ENCODE results near the gene GALNT17. TPM values are rescaled to one million over a fixed set of nuclear protein-coding genes. Genes with fewer than 3 reads are reported as not detected.
A peak's percentile ranks its signal among the peaks of the same experiment; 100 is the strongest.

The GALNT17 gene
- total RNA-seq, 6 donors from 2014 or later: 5.3 to 26.2 (median 10.1) TPM

DNA sequence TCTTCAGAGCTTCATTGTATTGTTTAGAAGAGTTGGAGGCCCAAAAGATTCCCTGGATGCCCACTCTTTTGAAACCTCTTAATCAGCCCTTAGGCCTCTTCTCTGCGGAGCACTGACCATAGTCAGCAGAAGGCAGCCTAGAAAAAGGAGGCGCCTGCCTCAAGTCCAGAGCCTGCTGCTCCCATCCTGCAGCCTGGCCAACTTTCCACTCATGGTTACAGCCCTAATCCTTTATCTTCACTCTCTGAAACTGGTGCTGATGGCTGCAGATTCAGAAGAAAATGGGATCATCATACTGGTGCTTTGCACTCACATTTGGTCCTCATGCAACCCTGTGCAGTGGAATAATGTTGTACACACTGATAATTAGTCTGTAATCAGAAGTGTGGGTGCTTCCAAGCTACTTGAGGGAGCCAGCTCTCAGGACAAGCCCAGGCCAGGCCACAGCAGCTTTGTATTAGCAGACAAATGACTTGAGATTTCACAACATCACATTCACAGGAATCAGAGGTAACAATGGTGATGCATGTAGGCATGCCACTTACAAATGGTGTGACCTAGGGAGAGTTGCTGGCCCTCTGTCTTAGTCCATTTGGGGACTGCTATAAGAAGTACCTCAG is 272.9 kb downstream of the GALNT17 start:
- Histone ChIP-seq H3K9me3 (peaks cover 0 to 9% (median 0%) of the 10 kb centered on the region in 4 donors), H3K27ac (no peak overlapping the region), H3K27me3 (no peaks in the 10 kb centered on the region), H3K4me3 (no peak overlapping the region), H3K36me3 (no peaks in the 10 kb centered on the region), H3K4me1 (no peaks in the 10 kb centered on the region)
- WGBS, 2 donors: 83 to 84% methylated on average over 1 to 2 of the region's 2 CpGs
- TF ChIP-seq EP300 (IDR thresholded peaks at IDR 0.05) (no peak), POLR2AphosphoS5 (IDR thresholded peaks at IDR 0.05) (no peak), POLR2A (IDR thresholded peaks at IDR 0.05) (no peak)
- TF ChIP-seq, protein P1, sequence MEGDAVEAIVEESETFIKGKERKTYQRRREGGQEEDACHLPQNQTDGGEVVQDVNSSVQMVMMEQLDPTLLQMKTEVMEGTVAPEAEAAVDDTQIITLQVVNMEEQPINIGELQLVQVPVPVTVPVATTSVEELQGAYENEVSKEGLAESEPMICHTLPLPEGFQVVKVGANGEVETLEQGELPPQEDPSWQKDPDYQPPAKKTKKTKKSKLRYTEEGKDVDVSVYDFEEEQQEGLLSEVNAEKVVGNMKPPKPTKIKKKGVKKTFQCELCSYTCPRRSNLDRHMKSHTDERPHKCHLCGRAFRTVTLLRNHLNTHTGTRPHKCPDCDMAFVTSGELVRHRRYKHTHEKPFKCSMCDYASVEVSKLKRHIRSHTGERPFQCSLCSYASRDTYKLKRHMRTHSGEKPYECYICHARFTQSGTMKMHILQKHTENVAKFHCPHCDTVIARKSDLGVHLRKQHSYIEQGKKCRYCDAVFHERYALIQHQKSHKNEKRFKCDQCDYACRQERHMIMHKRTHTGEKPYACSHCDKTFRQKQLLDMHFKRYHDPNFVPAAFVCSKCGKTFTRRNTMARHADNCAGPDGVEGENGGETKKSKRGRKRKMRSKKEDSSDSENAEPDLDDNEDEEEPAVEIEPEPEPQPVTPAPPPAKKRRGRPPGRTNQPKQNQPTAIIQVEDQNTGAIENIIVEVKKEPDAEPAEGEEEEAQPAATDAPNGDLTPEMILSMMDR (IDR thresholded peaks at IDR 0.05): no peak
- ATAC-seq (ENCODE audit: low FRiP score in 2 of 2): peak in 1 of 2 donors; percentile 11
- DNase-seq: no peak

DNA sequence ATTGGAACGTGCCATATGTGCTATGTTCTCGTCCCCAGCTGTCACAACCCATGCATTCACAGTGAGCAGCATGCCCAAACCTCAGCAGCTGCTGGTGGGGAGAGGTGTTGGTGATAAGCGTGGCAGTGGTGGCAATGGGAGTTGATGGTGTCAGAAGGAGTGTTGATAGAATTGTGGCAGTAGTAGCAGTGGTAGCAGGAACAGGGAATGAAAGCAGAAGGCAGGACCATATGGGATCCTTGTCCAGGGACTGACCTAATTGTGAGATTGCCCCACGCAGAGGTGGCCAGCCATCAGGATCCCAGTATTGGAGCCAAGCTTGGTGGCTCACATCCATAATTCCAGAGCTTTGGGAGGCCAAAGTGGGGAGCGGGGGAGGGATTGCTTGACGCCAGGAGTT is 276.3 kb downstream of the GALNT17 start:
- ATAC-seq (ENCODE audit: low FRiP score in 2 of 2) (peak; percentile 29 to 32), DNase-seq (no peak)
- H3K4me3 ChIP-seq: no peak overlapping the region
- TF ChIP-seq, protein P1 (IDR thresholded peaks at IDR 0.05): no peak
- TF ChIP-seq EP300 (IDR thresholded peaks at IDR 0.05): no peak
- peak; percentile 76 for TF ChIP-seq POLR2AphosphoS5 (IDR thresholded peaks at IDR 0.05)
- TF ChIP-seq POLR2A (IDR thresholded peaks at IDR 0.05): no peak
- no peaks in the 10 kb centered on the region for H3K36me3 ChIP-seq
- H3K27ac ChIP-seq: no peak overlapping the region
- H3K27me3 ChIP-seq: no peaks in the 10 kb centered on the region
- no peaks in the 10 kb centered on the region for H3K4me1 ChIP-seq
- 76 to 85% methylated on average over 6 of the region's 6 CpGs for WGBS, 2 donors
- peaks cover 0 to 9% (median 0%) of the 10 kb centered on the region in 4 donors for H3K9me3 ChIP-seq

DNA sequence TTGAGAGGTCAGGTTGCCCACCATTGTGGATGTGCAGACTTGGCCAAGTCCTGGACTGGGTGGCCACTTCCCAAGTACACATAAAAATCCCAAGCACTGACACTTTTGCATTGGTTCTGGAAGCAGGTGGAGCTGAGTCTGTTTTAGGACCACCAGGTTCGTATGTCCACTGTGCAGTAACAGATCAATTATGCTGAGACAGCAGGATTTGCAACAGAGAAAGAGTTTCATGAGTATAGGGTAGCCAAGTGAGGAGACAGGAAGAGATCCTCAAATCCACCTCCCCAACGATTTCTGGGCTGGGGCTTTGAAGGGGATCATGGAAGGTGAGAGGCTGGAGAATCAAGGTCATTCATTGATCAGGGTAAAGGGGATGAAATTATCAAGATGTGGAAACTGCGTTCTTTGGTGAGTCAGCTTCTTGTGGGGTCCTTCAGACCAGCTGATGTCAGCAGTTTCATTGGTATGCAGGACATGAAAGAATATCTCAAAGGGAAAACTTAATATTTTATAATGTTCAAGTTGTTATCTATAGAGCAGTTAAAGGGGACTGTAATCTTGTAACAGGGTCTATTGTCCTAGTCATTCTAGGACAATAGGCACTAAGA is 277.7 kb downstream of the GALNT17 start:
- H3K9me3 ChIP-seq: peaks cover 0 to 9% (median 0%) of the 10 kb centered on the region in 4 donors
- ATAC-seq (ENCODE audit: low FRiP score in 2 of 2) (no peak), DNase-seq (no peak)
- no peak overlapping the region for H3K27ac ChIP-seq
- TF ChIP-seq POLR2AphosphoS5 (IDR thresholded peaks at IDR 0.05): no peak
- no peak for TF ChIP-seq EP300 (IDR thresholded peaks at IDR 0.05)
- TF ChIP-seq, protein P1 (IDR thresholded peaks at IDR 0.05): no peak
- TF ChIP-seq POLR2A (IDR thresholded peaks at IDR 0.05): no peak
- H3K4me3 ChIP-seq: no peak overlapping the region
- H3K27me3 ChIP-seq: no peaks in the 10 kb centered on the region
- H3K36me3 ChIP-seq: no peaks in the 10 kb centered on the region
- H3K4me1 ChIP-seq: no peaks in the 10 kb centered on the region
- WGBS, 2 donors: 73 to 85% methylated on average over 3 of the region's 3 CpGs

DNA sequence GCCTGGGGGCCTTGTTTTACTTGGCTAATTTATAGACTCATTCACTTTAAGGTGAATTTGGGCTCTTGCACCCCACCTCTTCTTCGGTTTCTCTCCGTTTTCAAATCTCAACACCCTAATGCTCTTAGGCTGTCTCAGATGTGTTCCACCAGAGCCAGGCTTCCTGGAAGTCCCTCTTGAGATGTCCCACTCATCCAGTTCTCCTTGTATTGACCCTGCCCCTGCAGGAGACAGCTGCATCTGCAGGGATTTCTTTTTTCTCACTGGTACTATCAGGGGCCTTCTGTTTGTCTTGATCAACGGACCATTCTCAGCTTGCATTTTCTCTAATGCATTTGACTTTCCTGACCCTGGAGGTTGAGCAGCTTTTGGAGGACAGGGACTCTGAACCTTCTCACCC is 279.5 kb downstream of the GALNT17 start:
- peaks cover 0 to 9% (median 0%) of the 10 kb centered on the region in 4 donors for H3K9me3 ChIP-seq

More for the DNA sequence above, 279.5 kb downstream of the GALNT17 start:
- DNase-seq: no peak
- Histone ChIP-seq H3K4me3 (no peak overlapping the region), H3K36me3 (no peaks in the 10 kb centered on the region), H3K4me1 (no peaks in the 10 kb centered on the region), H3K27me3 (no peaks in the 10 kb centered on the region), H3K27ac (no peak overlapping the region)
- TF ChIP-seq POLR2A (IDR thresholded peaks at IDR 0.05): no peak
- no peak for TF ChIP-seq EP300 (IDR thresholded peaks at IDR 0.05)
- no peak for TF ChIP-seq POLR2AphosphoS5 (IDR thresholded peaks at IDR 0.05)
- TF ChIP-seq, protein P1 (IDR thresholded peaks at IDR 0.05): no peak
- 74 to 78% methylated on average over 3 of the region's 3 CpGs for WGBS, 2 donors
- no peak for ATAC-seq (ENCODE audit: low FRiP score in 2 of 2)

Data from upper lobe of left lung (tissue), 6 donors.